ENCODE results near the gene ZNF408. TPM values are rescaled to one million over a fixed set of nuclear protein-coding genes. Genes with fewer than 3 reads are reported as not detected.

Gene ZNF408
- total RNA-seq, 1 experiment from 2014 or later, result 14.5 TPM

GRCh38 chr11:46677991-46678740 is 22.7 kb upstream of the ZNF408 start:
- Mint-ChIP-seq H3K27me3 (ENCODE audit: insufficient read depth, unreplicated experiment) (no peaks in the 10 kb centered on the region), H3K36me3 (ENCODE audit: insufficient read depth, unreplicated experiment) (peaks cover 50% of the 10 kb centered on the region), H3K4me3 (ENCODE audit: unreplicated experiment) (no peak overlapping the region), H3K4me1 (ENCODE audit: insufficient read depth, unreplicated experiment) (peaks cover 15% of the 10 kb centered on the region), H3K9me3 (ENCODE audit: unreplicated experiment) (no peaks in the 10 kb centered on the region), H3K27ac (ENCODE audit: low read depth, unreplicated experiment) (no peak overlapping the region)
- no TSS peak for BruUV-seq (replicated peaks)
- ChIA-PET CTCF (interaction anchor here (0.7 to 0.9 kb wide), 2 partner anchors 14 to 149 kb away, joined by 3 read pairs; no protein-coding TSS in a partner anchor), POLR2A (interaction anchor here (5.2 kb wide), 1 partner anchor 9 kb away, joined by 69 read pairs; no protein-coding TSS in a partner anchor)
- TF ChIP-seq CTCF (IDR thresholded peaks at IDR 0.05; ENCODE audit: unreplicated experiment), result no peak
- no peak for DNase-seq (ENCODE audit: unreplicated experiment)
- intact Hi-C loops (cut with micrococcal nuclease), result no loop called here

GRCh38 chr11:46678741-46679130 is 22.1 kb upstream of the ZNF408 start:
- Mint-ChIP-seq H3K36me3 (ENCODE audit: insufficient read depth, unreplicated experiment) (peaks cover 53% of the 10 kb centered on the region), H3K27ac (ENCODE audit: low read depth, unreplicated experiment) (no peak overlapping the region), H3K4me1 (ENCODE audit: insufficient read depth, unreplicated experiment) (peaks cover 21% of the 10 kb centered on the region), H3K27me3 (ENCODE audit: insufficient read depth, unreplicated experiment) (no peaks in the 10 kb centered on the region), H3K9me3 (ENCODE audit: unreplicated experiment) (no peaks in the 10 kb centered on the region), H3K4me3 (ENCODE audit: unreplicated experiment) (no peak overlapping the region)
- intact Hi-C loops (cut with micrococcal nuclease), result no loop called here
- BruUV-seq (replicated peaks), result no TSS peak
- no peak for DNase-seq (ENCODE audit: unreplicated experiment)
- POLR2A ChIA-PET, result no interaction called here
- CTCF ChIA-PET, result interaction anchor here (0.7 to 0.9 kb wide), 2 partner anchors 14 to 150 kb away, joined by 3 read pairs; no protein-coding TSS in a partner anchor
- no peak for TF ChIP-seq CTCF (IDR thresholded peaks at IDR 0.05; ENCODE audit: unreplicated experiment)

DNA sequence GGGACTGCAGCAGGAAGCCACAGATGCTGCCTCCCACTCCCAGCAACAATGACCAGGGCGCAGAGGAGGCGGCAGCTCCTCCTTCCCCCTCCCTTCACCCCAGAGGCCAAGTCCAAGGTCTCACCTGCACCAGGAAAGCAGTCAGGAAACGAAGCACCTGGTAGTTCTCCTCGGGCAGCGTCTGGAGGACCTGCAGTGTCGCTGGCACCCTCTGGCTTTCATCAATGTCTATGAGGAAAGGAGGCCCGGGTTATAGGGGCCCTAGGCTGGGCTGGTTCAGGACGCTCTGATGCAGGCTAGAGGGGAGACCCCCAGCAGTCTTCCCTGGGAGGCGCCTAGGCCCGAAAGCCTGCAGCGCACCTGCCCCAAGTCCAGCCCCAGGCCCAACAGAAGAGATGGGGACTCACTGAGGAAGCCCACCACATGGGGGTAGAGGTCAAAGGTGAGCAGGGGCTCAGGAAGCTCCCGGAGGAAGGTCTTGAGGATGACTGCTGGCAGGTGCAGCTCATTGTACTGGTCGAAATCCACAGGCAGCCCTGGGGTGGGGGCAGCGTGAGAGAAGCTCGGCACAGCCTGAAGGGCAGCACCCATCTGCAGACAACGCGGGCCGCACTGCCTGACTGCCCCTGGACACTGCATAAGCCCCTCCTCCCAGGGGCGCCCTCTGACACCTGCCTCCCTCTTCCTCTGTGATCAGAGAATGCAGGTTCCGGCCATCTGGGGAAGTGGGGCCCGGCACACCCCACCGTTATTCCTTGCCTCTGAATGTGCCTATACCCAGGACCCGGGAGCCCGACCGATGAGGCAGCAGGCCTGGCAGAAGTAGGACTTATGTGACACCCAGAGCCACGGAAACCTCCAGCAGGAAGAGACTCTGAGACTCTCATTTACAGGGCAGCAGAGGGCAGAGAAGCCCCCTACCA is 21.3 kb upstream of the ZNF408 start:
- Mint-ChIP-seq H3K36me3 (ENCODE audit: insufficient read depth, unreplicated experiment) (peaks cover 59% of the 10 kb centered on the region), H3K4me1 (ENCODE audit: insufficient read depth, unreplicated experiment) (peaks cover 22% of the 10 kb centered on the region), H3K9me3 (ENCODE audit: unreplicated experiment) (no peaks in the 10 kb centered on the region), H3K27ac (ENCODE audit: low read depth, unreplicated experiment) (no peak overlapping the region), H3K4me3 (ENCODE audit: unreplicated experiment) (no peak overlapping the region), H3K27me3 (ENCODE audit: insufficient read depth, unreplicated experiment) (no peaks in the 10 kb centered on the region)
- CTCF ChIA-PET, result interaction anchor here (0.9 kb wide), 1 partner anchor 150 kb away, joined by 3 read pairs; no protein-coding TSS in a partner anchor
- DNase-seq (ENCODE audit: unreplicated experiment), result no peak
- no peak for TF ChIP-seq CTCF (IDR thresholded peaks at IDR 0.05; ENCODE audit: unreplicated experiment)
- no TSS peak for BruUV-seq (replicated peaks)
- POLR2A ChIA-PET, result no interaction called here
- intact Hi-C loops (cut with micrococcal nuclease), result no loop called here

GRCh38 chr11:46680164-46680760 is 20.6 kb upstream of the ZNF408 start:
- DNase-seq (ENCODE audit: unreplicated experiment), result no peak
- CTCF ChIA-PET, result no interaction called here
- no peaks in the 10 kb centered on the region for H3K27me3 Mint-ChIP-seq (ENCODE audit: insufficient read depth, unreplicated experiment)
- H3K4me3 Mint-ChIP-seq (ENCODE audit: unreplicated experiment), result no peak overlapping the region
- H3K4me1 Mint-ChIP-seq (ENCODE audit: insufficient read depth, unreplicated experiment), result peaks cover 15% of the 10 kb centered on the region
- no peak overlapping the region for H3K27ac Mint-ChIP-seq (ENCODE audit: low read depth, unreplicated experiment)
- no peaks in the 10 kb centered on the region for H3K9me3 Mint-ChIP-seq (ENCODE audit: unreplicated experiment)
- H3K36me3 Mint-ChIP-seq (ENCODE audit: insufficient read depth, unreplicated experiment), result peaks cover 59% of the 10 kb centered on the region
- intact Hi-C loops (cut with micrococcal nuclease), result no loop called here
- POLR2A ChIA-PET, result no interaction called here
- BruUV-seq (replicated peaks), result no TSS peak
- no peak for TF ChIP-seq CTCF (IDR thresholded peaks at IDR 0.05; ENCODE audit: unreplicated experiment)
